KOPT-K1 (cell line): ENCODE measurements around the gene NCS1.

ENCODE experiments used
- H3K27ac ChIP-seq: fragments of 200-600 bp; sonication (generic); 2 replicates; pipeline ENCODE4 v1.5.1; 2016; ENCODE audit warnings: antibody characterized with exemption, mild to moderate bottlenecking, low read depth, low read length; ENCODE audit not compliant: poor library complexity, severe bottlenecking
- H3K36me3 ChIP-seq: fragments of 200-600 bp; sonication (generic); 2 replicates; pipeline ENCODE4 v1.5.1; 2017; ENCODE audit warnings: antibody characterized with exemption, mild to moderate bottlenecking, low read length, moderate library complexity; ENCODE audit not compliant: insufficient read depth
- H3K9me3 ChIP-seq: fragments of 200-600 bp; sonication (generic); 2 replicates; pipeline ENCODE4 v1.5.1; 2017; ENCODE audit warnings: antibody characterized with exemption, low read length, mild to moderate bottlenecking; ENCODE audit not compliant: insufficient read depth, poor library complexity, severe bottlenecking

The NCS1 gene

GRCh38 chr9:130172161-130172857, at the start of gene NCS1:
TSS of gene NCS1 (plus strand) at chr9:130172404. CDS start at chr9:130172664, 260 bp downstream.
- no peak within 1 kb of the TSS for H3K27ac ChIP-seq
- no peaks in the 10 kb centered on the region for H3K36me3 ChIP-seq

GRCh38 chr9:130122456-130122855, 49.7 kb upstream of the NCS1 start:
- no peaks in the 10 kb centered on the region for H3K9me3 ChIP-seq
- peaks cover 55% of the 10 kb centered on the region for H3K36me3 ChIP-seq
- H3K27ac ChIP-seq, result no peak overlapping the region

More at GRCh38 chr9:130172161-130172857, at the start of gene NCS1:
- no peaks in the 10 kb centered on the region for H3K9me3 ChIP-seq

- Histone ChIP-seq H3K9me3 (no peaks in the 10 kb centered on the region), H3K27ac (no peak overlapping the region), H3K36me3 (peaks cover 45% of the 10 kb centered on the region)
Observed at GRCh38 chr9:130124085-130124860, 47.9 kb upstream of the NCS1 start.

DNA sequence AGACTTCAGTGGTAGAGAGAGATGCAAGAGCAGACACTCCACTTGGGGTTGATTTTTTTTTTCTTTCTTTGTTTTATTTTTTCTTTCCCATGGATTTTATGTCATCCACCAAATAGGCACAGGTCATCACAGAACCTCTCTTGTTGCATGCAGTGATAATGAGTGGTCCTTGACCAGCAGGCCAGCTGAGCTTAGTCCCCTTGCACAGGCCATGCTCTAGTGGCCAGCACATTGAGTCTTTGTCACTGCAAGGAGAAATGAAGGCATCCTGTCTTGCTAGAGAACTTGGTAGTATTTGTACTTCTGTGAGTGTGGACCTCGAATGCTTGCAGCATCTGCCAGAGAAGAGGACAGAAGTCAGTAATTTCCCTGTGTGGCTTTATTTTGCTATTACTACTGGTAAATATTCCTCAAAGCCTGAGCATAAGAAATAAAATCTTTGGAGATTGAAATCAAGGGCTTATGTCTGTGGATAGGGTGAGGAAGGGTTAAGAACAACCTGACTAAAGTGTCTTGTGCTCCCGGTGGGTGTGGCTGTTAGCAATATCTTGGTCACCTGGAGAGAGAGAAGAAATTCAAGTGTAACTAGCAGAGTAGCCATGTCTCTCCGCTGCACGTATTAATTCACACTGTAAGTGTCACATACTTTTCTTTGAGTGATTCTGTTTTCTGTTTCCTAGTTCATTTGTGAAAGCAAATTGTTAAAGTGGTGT, 45.3 kb upstream of the NCS1 start:
- no peak overlapping the region for H3K27ac ChIP-seq
- peaks cover 54% of the 10 kb centered on the region for H3K36me3 ChIP-seq
- H3K9me3 ChIP-seq, result no peaks in the 10 kb centered on the region

- Histone ChIP-seq H3K36me3 (peaks cover 49% of the 10 kb centered on the region), H3K9me3 (no peaks in the 10 kb centered on the region), H3K27ac (peak overlapping the region; percentile 65)
Observed at GRCh38 chr9:130128251-130128650, 44.0 kb upstream of the NCS1 start.

DNA sequence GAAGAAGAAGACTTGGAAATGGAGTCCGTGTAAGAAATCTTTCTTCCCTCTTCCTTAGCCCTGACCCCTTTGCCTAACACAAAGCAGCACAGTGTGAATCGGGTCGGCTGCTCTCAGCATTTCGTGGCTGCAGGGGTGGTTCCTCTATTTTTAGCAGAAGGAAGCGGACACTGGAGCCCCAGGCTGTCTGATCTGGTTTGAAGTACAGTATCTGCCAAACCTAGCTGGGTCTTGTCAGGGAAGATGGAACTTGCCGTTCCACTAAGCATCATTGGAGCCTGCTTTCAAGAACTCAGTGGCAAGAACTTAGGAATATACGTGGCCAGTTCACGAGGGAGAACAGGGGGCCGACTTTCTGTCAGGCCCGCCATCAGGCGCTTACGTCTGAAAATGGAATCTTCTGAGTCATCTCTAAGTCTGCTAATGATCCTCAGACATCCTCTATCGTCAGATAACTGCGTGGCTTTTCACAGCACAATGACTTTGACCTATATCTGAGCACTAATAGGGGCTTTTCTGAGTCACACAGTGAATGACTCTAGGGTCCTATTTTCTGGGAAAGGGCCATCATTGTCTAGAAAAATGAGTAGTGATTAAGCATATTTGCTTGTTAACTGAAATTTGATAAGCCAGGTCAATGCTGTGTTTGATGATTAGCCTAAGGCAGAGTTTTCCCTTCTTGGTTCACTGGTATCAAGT, 43.3 kb upstream of the NCS1 start:
- H3K27ac ChIP-seq, result peak overlapping the region; percentile 65
- H3K36me3 ChIP-seq, result peaks cover 45% of the 10 kb centered on the region
- no peaks in the 10 kb centered on the region for H3K9me3 ChIP-seq

DNA sequence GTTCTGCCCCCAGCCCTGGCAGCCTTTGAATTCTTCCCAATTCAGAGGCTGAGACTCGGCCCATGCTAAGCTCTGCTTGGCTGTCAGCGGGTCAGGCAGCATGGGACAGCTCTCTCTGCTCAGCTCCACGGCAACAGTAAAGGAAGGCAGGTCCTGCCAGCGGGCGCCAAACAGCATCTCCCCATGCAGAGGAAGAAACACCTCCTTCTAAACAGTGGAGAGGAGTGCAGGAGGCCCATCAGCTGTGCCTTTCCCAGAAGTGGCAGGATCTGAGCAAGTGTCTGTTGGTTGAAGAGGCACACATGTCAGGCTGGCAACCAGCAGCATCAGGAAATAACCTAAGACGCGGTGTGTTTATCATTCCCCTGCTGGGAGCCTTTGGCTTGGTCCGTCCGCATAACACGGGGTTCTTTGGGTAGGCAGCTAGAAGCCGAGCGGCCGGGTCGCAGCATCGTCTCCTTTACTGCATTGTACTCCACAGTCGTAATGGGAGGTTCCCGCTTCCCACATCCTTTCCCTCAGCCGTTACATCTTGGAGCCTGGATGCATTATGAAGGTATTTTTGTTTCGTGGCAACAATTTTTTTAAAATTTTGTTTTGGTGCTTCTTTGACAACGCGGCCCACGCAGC, 42.7 kb upstream of the NCS1 start:
- Histone ChIP-seq H3K36me3 (peaks cover 42% of the 10 kb centered on the region), H3K9me3 (no peaks in the 10 kb centered on the region), H3K27ac (peak overlapping the region; percentile 65)

DNA sequence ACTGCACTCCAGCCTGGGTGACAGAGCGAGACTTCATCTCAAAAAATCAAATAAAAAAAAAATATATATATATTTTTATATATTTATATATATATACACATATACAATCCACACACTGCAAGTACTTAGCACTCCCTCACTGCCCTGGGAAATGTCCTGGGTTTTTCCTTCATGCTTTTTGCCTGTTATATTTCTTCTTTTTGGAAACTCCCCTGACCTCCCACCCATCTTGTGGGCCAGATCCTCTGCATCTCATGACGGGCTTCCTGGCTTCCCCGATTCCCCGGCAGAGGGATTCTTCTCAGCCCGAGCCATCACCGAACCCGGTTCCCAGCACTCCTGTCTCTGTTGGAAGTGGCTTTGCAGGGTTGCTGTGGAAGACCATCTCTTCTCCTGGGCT, 39.5 kb upstream of the NCS1 start:
- Histone ChIP-seq H3K36me3 (peaks cover 58% of the 10 kb centered on the region), H3K27ac (no peak overlapping the region), H3K9me3 (no peaks in the 10 kb centered on the region)

DNA sequence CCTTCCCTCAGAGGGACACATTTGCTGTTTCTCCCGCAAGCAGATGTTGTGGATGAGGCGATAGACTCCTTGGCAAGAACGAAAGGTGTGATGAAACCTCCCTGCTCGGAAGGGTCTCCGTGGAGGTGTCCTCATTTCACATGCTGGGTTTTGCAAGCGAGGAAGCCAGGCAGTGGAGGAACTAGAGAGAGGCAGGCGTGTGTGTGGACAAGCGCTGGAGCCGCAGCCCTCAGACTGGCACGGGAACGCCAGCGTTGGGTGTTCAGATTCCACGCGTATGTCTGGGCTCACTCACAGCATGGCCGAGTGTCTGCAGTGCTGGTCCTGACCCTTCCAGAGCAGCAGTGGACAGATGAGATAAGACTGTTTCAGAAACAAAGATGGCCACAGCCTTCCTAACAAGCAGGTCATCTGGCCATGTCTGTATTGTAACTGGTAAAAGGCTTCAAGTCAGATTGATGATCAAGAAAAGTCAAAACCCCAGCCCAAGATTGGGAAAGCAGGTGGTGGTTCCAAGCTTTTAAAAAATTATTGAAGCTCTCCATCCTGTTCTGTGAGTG, 35.0 kb upstream of the NCS1 start:
- Histone ChIP-seq H3K36me3 (peaks cover 28% of the 10 kb centered on the region; the same call in 1 of the 2 replicates), H3K9me3 (no peaks in the 10 kb centered on the region), H3K27ac (no peak overlapping the region)

DNA sequence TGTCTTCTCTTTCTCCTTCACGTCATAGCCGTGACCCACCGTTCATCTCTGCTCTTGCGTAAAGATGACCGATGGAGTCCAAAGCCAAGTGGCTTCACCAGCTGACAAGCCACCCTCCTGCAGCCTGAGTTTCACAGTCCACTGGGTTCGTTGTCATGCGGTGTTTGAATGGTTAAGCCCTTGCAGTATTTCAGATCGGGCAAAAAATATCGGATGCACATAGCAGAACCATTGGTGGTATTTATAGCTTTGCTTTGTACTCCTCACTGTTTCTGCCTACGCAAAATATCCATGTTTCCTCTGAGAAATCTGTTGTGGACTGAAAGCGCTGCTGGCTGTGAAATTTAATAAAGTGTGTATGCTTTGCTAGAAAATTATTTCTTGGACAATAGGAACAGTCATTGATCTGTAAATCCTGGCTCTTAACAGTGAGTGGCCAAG, 34.5 kb upstream of the NCS1 start:
- Histone ChIP-seq H3K36me3 (peaks cover 28% of the 10 kb centered on the region; the same call in 1 of the 2 replicates), H3K27ac (no peak overlapping the region), H3K9me3 (no peaks in the 10 kb centered on the region)

DNA sequence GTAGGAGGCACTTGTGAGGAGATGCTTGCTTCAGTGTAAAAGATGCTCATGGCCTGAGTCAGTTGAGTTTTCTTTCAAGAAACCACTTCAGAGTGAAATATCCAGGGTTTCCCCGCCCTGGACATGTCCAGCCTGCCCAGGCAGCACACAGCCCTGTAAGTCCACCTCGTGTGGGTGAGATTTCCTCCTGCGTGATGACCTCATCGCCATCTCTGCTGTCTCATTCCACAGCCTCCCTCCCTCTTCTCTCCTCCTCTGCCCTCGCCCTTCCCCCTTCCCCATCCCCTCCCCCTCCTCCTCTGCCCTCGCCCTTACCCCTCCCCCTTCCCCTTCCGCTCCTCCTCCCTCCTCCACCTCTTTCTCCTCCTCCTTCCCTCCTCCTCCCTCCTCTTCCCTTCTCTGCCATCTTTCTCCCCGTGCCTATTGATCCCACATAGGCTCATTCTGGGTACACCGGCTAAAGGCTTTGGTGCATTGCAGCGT, 34.0 kb upstream of the NCS1 start:
- peaks cover 28% of the 10 kb centered on the region; the same call in 1 of the 2 replicates for H3K36me3 ChIP-seq
- H3K9me3 ChIP-seq, result no peaks in the 10 kb centered on the region
- H3K27ac ChIP-seq, result no peak overlapping the region

- peaks cover 28% of the 10 kb centered on the region; the same call in 1 of the 2 replicates for H3K36me3 ChIP-seq
- H3K9me3 ChIP-seq, result no peaks in the 10 kb centered on the region
- H3K27ac ChIP-seq, result no peak overlapping the region
Observed at GRCh38 chr9:130138791-130139190, 33.4 kb upstream of the NCS1 start.

DNA sequence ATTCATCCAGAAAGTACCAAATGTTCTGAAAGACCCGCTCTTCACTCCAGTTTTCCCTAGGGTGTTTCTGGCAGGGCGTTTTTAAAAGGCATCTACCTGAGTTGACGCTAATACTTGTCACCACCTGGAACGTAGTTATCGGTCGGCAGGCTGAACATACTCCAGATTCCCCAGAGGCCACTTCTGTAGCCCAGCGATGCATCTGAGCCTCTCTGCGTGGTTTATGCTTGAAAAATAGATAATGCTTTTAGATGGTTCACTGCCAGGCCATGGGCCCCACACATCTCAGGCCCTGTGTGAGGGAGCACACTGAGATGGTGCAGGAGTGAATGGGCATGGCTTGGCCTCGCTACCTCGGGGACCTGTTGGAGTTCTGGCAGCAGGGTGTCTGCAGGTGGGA, 33.0 kb upstream of the NCS1 start:
- Histone ChIP-seq H3K9me3 (no peaks in the 10 kb centered on the region), H3K36me3 (peaks cover 27% of the 10 kb centered on the region; the same call in 1 of the 2 replicates), H3K27ac (no peak overlapping the region)

DNA sequence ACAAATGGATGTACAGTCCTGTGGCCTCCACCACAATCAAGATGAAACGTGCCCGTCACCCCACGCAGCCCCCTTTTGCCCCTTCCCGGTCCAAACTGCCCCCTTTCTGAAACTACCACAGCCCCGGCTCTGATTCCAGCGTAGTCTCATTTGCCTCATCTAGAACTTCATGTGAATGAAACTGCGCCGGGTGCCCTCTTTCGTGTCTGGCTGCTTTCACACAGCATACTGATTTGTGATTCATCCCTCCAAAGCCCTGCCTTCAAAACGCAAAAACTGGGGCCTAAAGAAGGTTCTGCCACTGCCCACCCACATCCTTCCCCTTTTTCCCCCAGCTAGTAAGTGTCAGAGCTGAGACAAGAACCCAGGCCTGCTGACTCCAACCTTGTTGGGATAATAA, 31.5 kb upstream of the NCS1 start:
- Histone ChIP-seq H3K9me3 (no peaks in the 10 kb centered on the region), H3K27ac (no peak overlapping the region)

More for the DNA sequence above, 31.5 kb upstream of the NCS1 start:
- peaks cover 13% of the 10 kb centered on the region; the same call in 1 of the 2 replicates for H3K36me3 ChIP-seq
